ENCODE data around the gene PCDHGA7.
"Not testable (repeated sequence)": the region's sequence is repeated elsewhere in the genome, so short reads cannot be mapped to it uniquely, and the experiment has no call there.

Gene PCDHGA7

DNA sequence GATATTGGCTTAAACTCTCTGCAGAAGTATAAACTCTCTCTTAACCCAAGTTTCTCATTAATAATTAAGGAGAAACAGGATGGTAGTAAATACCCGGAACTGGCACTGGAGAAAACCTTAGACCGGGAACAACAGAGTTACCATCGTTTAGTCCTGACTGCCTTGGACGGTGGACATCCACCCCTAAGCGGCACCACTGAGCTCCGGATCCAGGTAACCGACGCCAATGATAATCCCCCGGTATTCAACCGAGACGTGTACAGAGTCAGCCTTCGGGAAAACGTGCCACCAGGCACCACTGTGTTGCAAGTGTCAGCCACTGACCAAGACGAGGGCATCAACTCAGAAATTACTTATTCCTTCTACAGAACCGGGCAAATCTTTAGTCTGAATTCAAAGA lies 16.1 kb downstream of the PCDHGA7 start:
- no peak for DNase-seq (ENCODE audit: low spot score)

DNA sequence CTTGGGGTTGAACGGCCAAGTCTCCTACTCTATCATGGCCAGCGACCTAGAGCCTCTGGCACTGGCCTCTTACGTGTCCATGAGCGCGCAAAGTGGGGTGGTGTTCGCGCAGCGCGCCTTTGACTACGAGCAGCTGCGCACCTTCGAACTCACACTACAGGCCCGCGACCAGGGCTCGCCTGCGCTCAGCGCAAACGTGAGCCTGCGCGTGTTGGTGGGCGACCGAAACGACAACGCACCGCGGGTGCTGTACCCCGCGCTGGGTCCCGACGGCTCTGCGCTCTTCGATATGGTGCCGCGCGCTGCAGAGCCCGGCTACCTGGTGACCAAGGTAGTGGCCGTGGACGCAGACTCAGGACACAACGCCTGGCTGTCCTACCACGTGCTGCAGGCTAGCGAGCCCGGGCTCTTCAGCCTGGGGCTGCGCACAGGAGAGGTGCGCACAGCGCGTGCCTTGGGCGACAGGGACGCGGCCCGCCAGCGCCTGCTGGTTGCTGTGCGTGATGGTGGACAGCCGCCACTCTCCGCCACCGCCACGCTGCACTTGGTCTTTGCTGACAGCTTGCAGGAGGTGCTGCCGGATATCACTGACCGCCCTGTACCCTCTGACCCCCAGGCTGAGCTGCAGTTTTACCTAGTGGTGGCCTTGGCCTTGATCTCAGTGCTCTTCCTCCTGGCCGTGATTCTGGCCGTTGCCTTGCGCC lies 17.2 kb downstream of the PCDHGA7 start:
- no peak for DNase-seq (ENCODE audit: low spot score)

DNA sequence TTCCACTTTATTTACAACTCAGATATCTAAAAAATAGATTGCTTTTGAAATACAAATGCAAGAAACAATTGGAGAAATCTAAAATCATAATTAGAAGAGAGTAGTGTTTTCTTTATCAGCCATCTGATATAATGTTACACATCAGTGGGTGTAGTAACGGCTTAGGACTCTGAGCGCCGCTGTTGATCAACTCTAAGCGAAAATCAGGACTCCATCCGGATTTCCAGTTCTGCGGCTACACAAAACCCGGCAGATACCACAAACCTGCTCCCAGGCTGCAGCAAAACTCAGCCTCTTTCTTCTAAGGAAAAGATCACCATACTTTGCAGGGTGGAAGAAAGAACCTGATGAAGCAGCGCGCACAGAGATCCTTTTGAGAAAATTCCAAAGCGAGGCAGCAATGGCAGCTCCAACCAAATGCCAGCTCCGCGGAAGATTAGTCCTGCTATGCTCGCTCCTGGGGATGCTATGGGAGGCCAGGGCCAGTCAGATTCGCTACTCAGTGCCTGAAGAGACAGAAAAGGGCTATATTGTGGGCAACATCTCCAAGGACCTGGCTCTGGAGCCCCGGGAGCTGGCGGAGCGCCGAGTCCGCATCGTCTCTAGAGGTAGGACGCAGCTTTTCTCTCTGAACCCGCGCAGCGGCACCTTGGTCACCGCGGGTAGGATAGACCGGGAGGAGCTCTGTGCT lies 20.2 kb downstream of the PCDHGA7 start, which contains the start of gene PCDHGA9:
Gene PCDHGA9 (plus strand): TSS at position 226 of the 691 bp plus-strand sequence. CDS start 175 bp downstream, at position 401.
- DNase-seq (ENCODE audit: low spot score): no peak

DNA sequence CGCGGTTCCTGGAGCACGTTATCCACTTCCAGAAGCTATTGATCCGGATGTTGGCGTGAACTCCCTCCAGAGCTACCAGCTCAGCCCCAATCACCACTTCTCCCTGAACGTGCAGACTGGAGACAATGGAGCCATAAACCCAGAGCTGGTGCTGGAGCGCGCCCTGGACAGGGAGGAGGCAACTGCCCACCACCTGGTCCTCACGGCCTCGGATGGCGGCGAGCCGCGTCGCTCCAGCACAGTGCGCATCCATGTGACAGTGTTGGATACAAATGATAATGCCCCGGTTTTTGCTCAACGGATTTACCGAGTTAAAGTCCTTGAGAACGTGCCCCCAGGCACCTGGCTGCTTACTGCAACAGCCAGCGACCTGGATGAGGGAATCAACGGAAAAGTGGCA lies 20.8 kb downstream of the PCDHGA7 start:
- DNase-seq (ENCODE audit: low spot score): no peak

DNA sequence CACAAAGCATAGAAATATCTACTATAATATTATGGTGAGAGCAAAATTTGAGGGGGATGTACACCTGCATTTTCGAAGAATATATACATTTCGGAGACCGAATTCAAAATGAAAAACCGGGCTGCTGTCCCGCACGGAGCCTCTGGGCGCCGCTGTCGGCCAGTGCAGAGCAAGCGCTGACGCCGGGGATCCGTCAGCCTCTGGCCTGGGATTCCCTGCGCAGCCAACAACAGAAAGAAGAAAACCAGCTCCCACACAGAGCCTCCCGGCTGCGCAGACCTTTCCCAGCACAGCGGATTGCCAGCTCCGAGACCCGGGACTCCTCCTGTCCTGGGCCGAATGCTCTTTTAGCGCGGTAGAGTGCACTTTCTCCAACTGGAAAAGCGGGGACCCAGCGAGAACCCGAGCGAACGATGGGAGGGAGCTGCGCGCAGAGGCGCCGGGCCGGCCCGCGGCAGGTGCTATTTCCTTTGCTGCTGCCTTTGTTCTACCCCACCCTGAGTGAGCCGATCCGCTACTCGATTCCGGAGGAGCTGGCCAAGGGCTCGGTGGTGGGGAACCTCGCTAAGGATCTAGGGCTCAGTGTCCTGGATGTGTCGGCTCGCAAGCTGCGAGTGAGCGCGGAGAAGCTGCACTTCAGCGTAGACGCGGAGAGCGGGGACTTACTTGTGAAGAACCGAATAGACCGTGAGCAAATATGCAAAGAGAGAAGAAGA lies 25.4 kb downstream of the PCDHGA7 start, which contains the start of gene PCDHGB6:
Gene PCDHGB6 (plus strand): TSS at position 232 of the 716 bp plus-strand sequence. CDS start 182 bp downstream, at position 414.
- DNase-seq (ENCODE audit: low spot score): peak; percentile 6

DNA sequence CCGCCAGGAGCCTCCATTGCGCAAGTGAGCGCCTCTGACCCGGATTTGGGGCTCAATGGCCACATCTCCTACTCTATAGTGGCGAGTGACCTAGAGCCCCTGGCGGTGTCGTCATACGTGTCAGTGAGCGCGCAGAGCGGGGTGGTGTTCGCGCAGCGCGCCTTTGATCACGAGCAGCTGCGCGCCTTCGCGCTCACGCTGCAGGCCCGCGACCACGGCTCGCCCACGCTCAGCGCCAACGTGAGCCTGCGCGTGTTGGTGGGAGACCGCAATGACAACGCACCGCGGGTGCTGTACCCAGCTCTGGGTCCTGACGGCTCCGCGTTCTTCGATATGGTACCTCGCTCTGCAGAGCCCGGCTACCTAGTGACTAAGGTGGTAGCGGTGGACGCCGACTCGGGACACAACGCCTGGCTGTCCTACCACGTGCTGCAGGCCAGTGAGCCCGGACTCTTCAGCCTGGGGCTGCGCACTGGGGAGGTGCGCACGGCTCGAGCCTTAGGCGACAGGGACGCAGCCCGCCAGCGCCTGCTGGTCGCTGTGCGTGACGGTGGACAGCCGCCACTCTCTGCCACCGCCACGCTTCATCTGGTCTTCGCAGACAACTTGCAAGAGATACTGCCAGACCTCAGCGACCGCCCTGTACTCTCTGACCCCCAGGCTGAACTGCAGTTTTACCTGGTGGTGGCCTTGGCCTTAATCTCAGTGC lies 27.2 kb downstream of the PCDHGA7 start:
- DNase-seq (ENCODE audit: low spot score): no peak

- no peak for DNase-seq (ENCODE audit: low spot score)
These were observed 29.0 kb downstream of the PCDHGA7 start for GRCh38 chr5:141411575-141411974.

GRCh38 chr5:141412854-141413539 lies 30.5 kb downstream of the PCDHGA7 start, which contains the start of gene PCDHGA10:
PCDHGA10 (plus strand) TSS chr5:141412987; CDS start chr5:141413176, 189 bp downstream.
- DNase-seq (ENCODE audit: low spot score): peak; percentile 20

- DNase-seq (ENCODE audit: low spot score): no peak
These were observed 31.1 kb downstream of the PCDHGA7 start for GRCh38 chr5:141413540-141414069.

DNA sequence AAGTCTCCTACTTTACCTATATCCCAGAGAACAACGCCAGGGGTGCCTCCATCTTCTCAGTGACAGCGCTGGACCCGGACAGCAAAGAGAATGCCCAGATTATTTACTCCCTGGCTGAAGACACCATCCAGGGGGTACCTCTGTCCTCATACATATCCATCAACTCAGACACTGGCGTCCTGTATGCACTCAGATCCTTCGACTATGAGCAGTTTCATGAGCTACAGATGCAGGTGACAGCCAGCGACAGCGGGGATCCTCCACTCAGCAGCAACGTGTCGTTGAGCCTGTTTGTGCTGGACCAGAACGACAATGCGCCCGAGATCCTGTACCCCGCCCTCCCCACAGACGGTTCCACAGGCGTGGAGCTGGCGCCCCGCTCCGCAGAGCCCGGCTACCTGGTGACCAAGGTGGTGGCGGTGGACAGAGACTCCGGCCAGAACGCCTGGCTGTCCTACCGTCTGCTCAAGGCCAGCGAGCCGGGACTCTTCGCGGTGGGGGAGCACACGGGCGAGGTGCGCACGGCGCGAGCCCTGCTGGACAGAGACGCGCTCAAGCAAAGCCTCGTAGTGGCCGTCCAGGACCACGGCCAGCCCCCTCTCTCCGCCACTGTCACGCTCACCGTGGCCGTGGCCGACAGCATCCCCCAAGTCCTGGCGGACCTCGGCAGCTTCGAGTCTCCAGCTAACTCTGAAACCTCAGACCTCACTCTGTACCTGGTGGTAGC lies 32.2 kb downstream of the PCDHGA7 start:
- DNase-seq (ENCODE audit: low spot score): not testable (repeated sequence)

DNA sequence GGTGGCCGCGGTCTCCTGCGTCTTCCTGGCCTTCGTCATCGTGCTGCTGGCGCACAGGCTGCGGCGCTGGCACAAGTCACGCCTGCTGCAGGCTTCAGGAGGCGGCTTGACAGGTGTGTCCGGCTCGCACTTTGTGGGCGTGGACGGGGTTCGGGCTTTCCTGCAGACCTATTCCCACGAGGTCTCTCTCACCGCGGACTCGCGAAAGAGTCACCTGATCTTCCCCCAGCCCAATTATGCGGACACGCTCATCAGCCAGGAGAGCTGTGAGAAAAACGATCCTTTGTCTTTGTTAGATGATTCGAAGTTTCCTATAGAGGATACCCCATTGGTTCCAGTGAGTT lies 32.7 kb downstream of the PCDHGA7 start:
- DNase-seq (ENCODE audit: low spot score): not testable (repeated sequence)

GRCh38 chr5:141417494-141418172 lies 35.1 kb downstream of the PCDHGA7 start, which contains the start of gene PCDHGB7:
PCDHGB7 (plus strand) TSS chr5:141417677; CDS start chr5:141417860, 183 bp downstream.
- DNase-seq (ENCODE audit: low spot score): peak; percentile 22

DNA sequence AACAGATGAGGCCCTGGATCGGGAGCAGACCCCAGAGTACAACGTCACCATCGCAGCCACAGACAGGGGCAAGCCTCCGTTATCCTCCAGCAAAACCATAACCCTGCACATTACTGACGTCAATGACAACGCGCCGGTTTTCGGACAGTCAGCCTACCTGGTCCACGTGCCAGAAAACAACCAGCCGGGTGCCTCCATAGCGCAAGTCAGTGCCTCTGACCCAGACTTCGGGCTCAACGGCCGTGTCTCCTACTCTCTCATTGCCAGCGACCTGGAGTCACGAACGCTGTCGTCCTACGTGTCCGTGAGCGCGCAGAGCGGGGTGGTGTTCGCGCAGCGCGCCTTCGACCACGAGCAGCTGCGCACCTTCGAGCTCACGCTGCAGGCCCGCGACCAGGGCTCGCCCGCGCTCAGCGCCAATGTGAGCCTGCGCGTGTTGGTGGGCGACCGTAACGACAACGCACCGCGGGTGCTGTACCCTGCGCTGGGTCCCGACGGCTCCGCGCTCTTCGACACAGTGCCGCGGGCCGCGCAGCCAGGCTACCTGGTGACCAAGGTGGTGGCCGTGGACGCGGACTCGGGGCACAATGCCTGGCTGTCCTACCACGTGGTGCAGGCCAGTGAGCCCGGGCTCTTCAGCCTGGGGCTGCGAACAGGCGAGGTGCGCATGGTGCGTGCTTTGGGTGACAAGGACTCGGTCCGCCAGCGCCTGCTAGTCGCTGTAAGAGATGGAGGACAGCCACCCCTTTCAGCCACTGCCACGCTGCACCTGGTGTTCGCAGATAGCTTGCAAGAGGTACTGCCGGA lies 36.7 kb downstream of the PCDHGA7 start:
- no peak for DNase-seq (ENCODE audit: low spot score)

DNA sequence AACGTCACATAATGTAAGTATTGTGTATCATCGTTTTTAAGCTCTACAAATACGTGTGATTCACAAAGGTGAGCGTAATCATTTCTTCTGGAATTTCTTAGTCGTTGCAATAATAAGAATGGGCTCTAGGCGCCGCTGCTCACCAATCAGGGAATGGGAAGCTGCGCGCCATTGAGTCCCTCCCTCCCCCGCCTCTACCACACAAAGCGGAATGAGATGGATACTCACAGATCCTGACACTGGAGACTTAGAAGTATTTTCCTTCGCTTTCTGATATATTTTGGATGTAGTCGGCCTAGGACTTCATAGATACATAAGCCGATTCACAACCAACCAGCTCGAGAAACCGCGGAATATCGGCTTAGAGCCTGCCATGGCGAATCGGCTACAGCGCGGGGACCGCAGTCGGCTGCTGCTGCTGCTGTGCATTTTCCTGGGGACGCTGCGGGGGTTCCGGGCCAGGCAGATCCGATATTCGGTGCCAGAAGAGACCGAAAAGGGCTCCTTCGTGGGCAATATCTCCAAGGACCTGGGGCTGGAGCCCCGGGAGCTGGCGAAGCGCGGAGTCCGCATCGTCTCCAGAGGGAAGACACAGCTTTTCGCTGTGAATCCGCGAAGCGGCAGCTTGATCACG lies 38.4 kb downstream of the PCDHGA7 start, which contains the start of gene PCDHGA11:
Gene PCDHGA11 (plus strand): TSS at position 197 of the 634 bp plus-strand sequence. CDS start 177 bp downstream, at position 374.
- peak; percentile 48 for DNase-seq (ENCODE audit: low spot score)

GRCh38 chr5:141421489-141421855 lies 38.9 kb downstream of the PCDHGA7 start:
- no peak for DNase-seq (ENCODE audit: low spot score)

- DNase-seq (ENCODE audit: low spot score): no peak
These were observed 40.3 kb downstream of the PCDHGA7 start for GRCh38 chr5:141422742-141423291.

DNA sequence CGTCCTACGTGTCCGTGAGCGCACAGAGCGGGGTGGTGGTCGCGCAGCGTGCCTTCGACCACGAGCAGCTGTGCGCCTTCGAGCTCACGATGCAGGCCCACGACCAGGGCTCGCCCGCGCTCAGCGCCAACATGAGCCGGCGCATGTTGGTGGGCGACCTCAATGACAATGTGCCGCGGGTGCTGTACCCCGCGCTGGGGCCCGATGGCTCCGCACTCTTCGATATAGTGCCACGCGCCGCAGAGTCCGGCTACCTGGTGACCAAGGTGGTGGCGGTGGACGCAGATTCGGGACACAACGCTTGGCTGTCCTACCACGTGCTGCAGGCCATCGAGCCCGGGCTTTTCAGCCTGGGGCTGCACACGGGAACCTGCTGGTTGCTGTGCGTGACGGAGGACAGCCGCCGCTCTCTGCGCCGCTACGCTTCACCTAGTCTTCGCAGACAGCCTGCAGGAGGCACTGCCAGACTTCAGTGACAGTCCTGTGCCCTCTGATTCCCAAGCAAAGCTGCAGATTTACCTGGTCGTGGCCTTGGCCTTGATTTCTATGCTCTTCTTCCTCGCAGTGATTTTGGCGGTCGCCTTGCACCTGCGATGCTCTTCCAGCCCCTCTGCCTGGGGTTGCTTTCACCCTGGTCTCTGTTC lies 45.4 kb downstream of the PCDHGA7 start:
- DNase-seq (ENCODE audit: low spot score): no peak

All from hematopoietic multipotent progenitor cell treated with erythropoietin and hydrocortisone succinate and interleukin-3 and kit ligand, for 17 days (in vitro differentiated cells).